NCI-H1105 (cell line): ENCODE measurements around the gene KCNG3.

ENCODE experiments used
- DNase-seq: peaks from one replicate; lab custom pipeline; 2025; lab: John Stamatoyannopoulos, UW

The KCNG3 gene

GRCh38 chr2:42486145-42486906 lies 7.5 kb downstream of the KCNG3 start:
- no peak for DNase-seq

- no peak for DNase-seq
These were observed 13.4 kb downstream of the KCNG3 start for GRCh38 chr2:42480402-42480801.

- DNase-seq = no peak
These were observed 18.9 kb downstream of the KCNG3 start for GRCh38 chr2:42474765-42475454.

GRCh38 chr2:42470706-42471105 lies 23.1 kb downstream of the KCNG3 start:
- no peak for DNase-seq

- no peak for DNase-seq
These were observed 29.2 kb downstream of the KCNG3 start for GRCh38 chr2:42464631-42465030.

GRCh38 chr2:42463570-42463969 lies 30.2 kb downstream of the KCNG3 start:
- DNase-seq = no peak

GRCh38 chr2:42459296-42459695 lies 34.5 kb downstream of the KCNG3 start:
- no peak for DNase-seq

- no peak for DNase-seq
These were observed 35.4 kb downstream of the KCNG3 start for GRCh38 chr2:42458396-42458795.

- no peak for DNase-seq
These were observed 36.8 kb downstream of the KCNG3 start for GRCh38 chr2:42457011-42457410.

- DNase-seq = no peak
These were observed 37.5 kb downstream of the KCNG3 start for GRCh38 chr2:42456126-42456839.

- no peak for DNase-seq
These were observed 41.2 kb downstream of the KCNG3 start for GRCh38 chr2:42452545-42452944.

GRCh38 chr2:42450136-42450535 lies 43.6 kb downstream of the KCNG3 start:
- no peak for DNase-seq

GRCh38 chr2:42449163-42450087 lies 44.4 kb downstream of the KCNG3 start:
- DNase-seq = no peak

- no peak for DNase-seq
These were observed 45.6 kb downstream of the KCNG3 start for GRCh38 chr2:42448163-42448562.

GRCh38 chr2:42446503-42447271 lies 47.1 kb downstream of the KCNG3 start:
- DNase-seq = no peak

- no peak for DNase-seq
These were observed 49.9 kb downstream of the KCNG3 start for GRCh38 chr2:42443718-42444399.

GRCh38 chr2:42442774-42443173 lies 51.0 kb downstream of the KCNG3 start:
- no peak for DNase-seq

GRCh38 chr2:42438685-42439084 lies 55.1 kb downstream of the KCNG3 start:
- no peak for DNase-seq

- no peak for DNase-seq
These were observed 57.4 kb downstream of the KCNG3 start for GRCh38 chr2:42436370-42436769.

- DNase-seq = no peak
These were observed 58.2 kb downstream of the KCNG3 start for GRCh38 chr2:42435628-42436027.

- no peak for DNase-seq
These were observed 63.6 kb downstream of the KCNG3 start for GRCh38 chr2:42430188-42430587.
